Endothelial cell (in vitro differentiated cells): ENCODE measurements around the gene LCN10. TPM values are rescaled to one million over a fixed set of nuclear protein-coding genes. Genes with fewer than 3 reads are reported as not detected.
"Not testable (repeated sequence)": the region's sequence is repeated elsewhere in the genome, so short reads cannot be mapped to it uniquely, and the experiment has no call there.

Experiments
- DNase-seq: peaks from one replicate; pipeline ENCODE4 v3.0.0; 2021; ENCODE audit warnings: low spot score
- H3K27ac Mint-ChIP-seq: one replicate; pipeline ENCODE4 v1.8.0; 2021; ENCODE audit warnings: mixed read lengths, inconsistent platforms; ENCODE audit not compliant: unreplicated experiment
- H3K27me3 Mint-ChIP-seq: one replicate; pipeline ENCODE4 v1.8.0; 2021; ENCODE audit warnings: mild to moderate bottlenecking, moderate library complexity, mixed read lengths, inconsistent platforms; ENCODE audit not compliant: unreplicated experiment
- H3K36me3 Mint-ChIP-seq: one replicate; pipeline ENCODE4 v1.8.0; 2021; ENCODE audit warnings: mild to moderate bottlenecking, low read depth, mixed read lengths, inconsistent platforms; ENCODE audit not compliant: unreplicated experiment
- H3K4me1 Mint-ChIP-seq: one replicate; pipeline ENCODE4 v1.8.0; 2021; ENCODE audit warnings: mild to moderate bottlenecking, mixed read lengths, inconsistent platforms; ENCODE audit not compliant: unreplicated experiment
- H3K4me3 Mint-ChIP-seq: one replicate; pipeline ENCODE4 v1.8.0; 2021; ENCODE audit warnings: mild to moderate bottlenecking, mixed read lengths, inconsistent platforms; ENCODE audit not compliant: unreplicated experiment
- H3K9me3 Mint-ChIP-seq: one replicate; pipeline ENCODE4 v1.8.0; 2021; ENCODE audit warnings: mixed read lengths, inconsistent platforms; ENCODE audit not compliant: unreplicated experiment
- CTCF ChIP-seq: fragments of 200-600 bp; sonication (generic); IDR thresholded peaks from one replicate; pipeline ENCODE4 v1.5.0; 2021; ENCODE audit warnings: antibody characterized with exemption; ENCODE audit not compliant: unreplicated experiment
- total RNA-seq: library from RNA; stranded (reverse); fragmentation: NEBNext Ultra II Directional; extraction: Animal tissue kit (Norgen Biotek cat#: 25700); gene quantifications from one replicate; pipeline ENCODE4 v1.2.1, GENCODE V29; 2021; ENCODE audit not compliant: unreplicated experiment

LCN10 gene
- total RNA-seq, 1 donor from 2014 or later = not detected

GRCh38 chr9:136709454-136710109 lies 33.2 kb downstream of the LCN10 start:
- Mint-ChIP-seq H3K36me3 (peaks cover 13% of the 10 kb centered on the region), H3K27ac (no peak overlapping the region), H3K9me3 (no peaks in the 10 kb centered on the region), H3K4me1 (peaks cover 40% of the 10 kb centered on the region), H3K4me3 (no peak overlapping the region), H3K27me3 (peaks cover 24% of the 10 kb centered on the region)
- TF ChIP-seq CTCF = no peak
- peak; percentile 7 for DNase-seq

DNA sequence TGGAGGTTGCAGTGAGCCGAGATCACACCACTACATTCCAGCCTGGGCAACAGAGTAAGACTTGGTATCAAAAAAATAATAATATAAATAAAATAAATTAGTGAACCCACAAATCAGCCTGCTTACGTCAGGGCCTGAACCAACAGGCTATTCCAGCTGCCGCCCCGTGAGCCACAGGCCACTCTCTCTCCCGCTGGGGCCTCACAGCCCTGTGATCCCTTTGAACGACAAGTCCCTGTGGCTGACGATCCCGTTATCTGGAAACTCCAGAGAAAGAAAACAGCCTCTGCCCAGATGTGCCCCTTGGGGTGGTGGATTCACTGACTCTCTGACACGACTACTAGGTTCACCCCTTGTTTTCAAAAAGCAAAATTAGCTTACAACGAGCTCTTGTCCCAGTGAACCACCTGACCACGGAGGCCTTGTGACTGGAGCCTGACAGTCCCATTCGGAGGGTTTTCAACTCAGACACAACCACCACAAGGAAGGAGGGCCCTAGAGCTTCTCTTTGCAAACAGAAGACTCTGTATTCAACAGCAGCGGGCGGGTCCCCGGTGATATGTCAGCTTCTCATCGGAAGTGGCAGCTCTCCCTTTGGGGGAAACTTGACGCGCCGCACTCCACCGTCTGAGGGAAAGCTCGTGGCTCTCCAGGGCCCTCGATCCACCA lies 34.8 kb downstream of the LCN10 start:
- peaks cover 39% of the 10 kb centered on the region for H3K4me1 Mint-ChIP-seq
- no peak for DNase-seq
- no peak overlapping the region for H3K27ac Mint-ChIP-seq
- no peak for TF ChIP-seq CTCF
- peaks cover 13% of the 10 kb centered on the region for H3K36me3 Mint-ChIP-seq
- no peak overlapping the region for H3K4me3 Mint-ChIP-seq
- H3K27me3 Mint-ChIP-seq = peaks cover 24% of the 10 kb centered on the region
- H3K9me3 Mint-ChIP-seq = no peaks in the 10 kb centered on the region

- Mint-ChIP-seq H3K4me3 (no peak overlapping the region), H3K36me3 (peaks cover 13% of the 10 kb centered on the region), H3K27me3 (peaks cover 27% of the 10 kb centered on the region), H3K27ac (no peak overlapping the region), H3K9me3 (no peaks in the 10 kb centered on the region), H3K4me1 (peaks cover 43% of the 10 kb centered on the region)
- TF ChIP-seq CTCF = no peak
- DNase-seq = no peak
Observed at GRCh38 chr9:136707011-136707410, 35.7 kb downstream of the LCN10 start.

GRCh38 chr9:136705564-136705963 lies 37.2 kb downstream of the LCN10 start:
- H3K36me3 Mint-ChIP-seq = peaks cover 9% of the 10 kb centered on the region
- no peak for DNase-seq
- H3K4me1 Mint-ChIP-seq = peaks cover 47% of the 10 kb centered on the region
- TF ChIP-seq CTCF = no peak
- peak overlapping the region; percentile 10 for H3K4me3 Mint-ChIP-seq
- peak overlapping the region; percentile 36 for H3K27ac Mint-ChIP-seq
- H3K9me3 Mint-ChIP-seq = no peaks in the 10 kb centered on the region
- H3K27me3 Mint-ChIP-seq = peaks cover 23% of the 10 kb centered on the region

DNA sequence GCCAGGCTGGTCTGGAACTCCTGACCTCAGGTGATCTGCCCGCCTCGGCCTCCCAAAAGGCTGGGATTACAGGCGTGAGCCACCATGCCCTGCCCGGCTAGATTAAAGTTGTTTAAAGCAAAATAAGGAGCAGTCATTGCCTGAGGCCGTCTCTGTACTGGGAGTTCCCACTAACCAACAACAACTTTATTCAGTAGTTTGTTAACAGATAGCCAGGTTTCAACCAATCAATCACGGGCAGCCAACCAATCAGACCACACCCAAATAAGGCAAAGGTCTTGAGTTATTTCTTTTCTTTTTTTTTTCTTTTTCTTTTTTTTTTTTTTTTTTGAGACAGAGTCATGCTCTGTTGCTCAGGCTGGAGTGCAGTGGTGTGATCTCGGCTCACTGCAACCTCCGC lies 38.0 kb downstream of the LCN10 start:
- peaks cover 43% of the 10 kb centered on the region for H3K4me1 Mint-ChIP-seq
- H3K9me3 Mint-ChIP-seq, H3K4me3 Mint-ChIP-seq, H3K27ac Mint-ChIP-seq, H3K36me3 Mint-ChIP-seq, DNase-seq: not testable (repeated sequence)
- H3K27me3 Mint-ChIP-seq = peaks cover 20% of the 10 kb centered on the region
